OCI-LY3 (cell line): ENCODE measurements around the gene LILRB5.

Experiments used
- H2AFZ ChIP-seq: fragments of 200-600, 300-600 bp; shearing (Covaris generic); 2 replicates; pipeline ENCODE4 v1.6.0; 2014; ENCODE audit warnings: antibody characterized with exemption, low read depth, low read length
- H3K27ac ChIP-seq: fragments of 200-600, 300-600 bp; sonication (generic); 2 replicates; pipeline ENCODE4 v1.5.1; 2014; ENCODE audit warnings: mild to moderate bottlenecking, low read length, moderate library complexity, mixed read lengths
- H3K27me3 ChIP-seq: fragments of 200-600, 300-600 bp; sonication (generic); 2 replicates; pipeline ENCODE4 v1.6.1; 2014; ENCODE audit warnings: low read depth, low read length, mixed read lengths
- H3K36me3 ChIP-seq: fragments of 200-600, 300-600 bp; sonication (generic); replicated peaks from 2 replicates; pipeline ENCODE3; 2014; ENCODE audit warnings: low read depth, low read length, mixed read lengths
- H3K4me1 ChIP-seq: fragments of 300-600, 200-600 bp; sonication (generic); 2 replicates; pipeline ENCODE4 v1.6.1; 2014; ENCODE audit warnings: low read length, mixed read lengths
- H3K4me2 ChIP-seq: fragments of 200-600, 300-600 bp; sonication (generic); 2 replicates; pipeline ENCODE4 v1.6.1; 2014; ENCODE audit warnings: low read length, mixed read lengths
- H3K4me3 ChIP-seq: fragments of 300-600, 200-600 bp; sonication (generic); 2 replicates; pipeline ENCODE4 v1.5.1; 2014; ENCODE audit warnings: antibody characterized with exemption, mild to moderate bottlenecking, low read length, moderate library complexity
- H3K79me2 ChIP-seq: fragments of 300-600, 200-600 bp; shearing (Covaris generic); 2 replicates; pipeline ENCODE4 v1.6.1; 2014; ENCODE audit warnings: mild to moderate bottlenecking, low read length, mixed read lengths
- H3K9ac ChIP-seq: fragments of 300-600, 200-600 bp; shearing (Covaris generic); 2 replicates; pipeline ENCODE4 v1.6.0; 2014; ENCODE audit warnings: mild to moderate bottlenecking, low read length, moderate library complexity
- H3K9me3 ChIP-seq: fragments of 200-600, 300-600 bp; shearing (Covaris generic); 2 replicates; pipeline ENCODE4 v1.6.1; 2014; ENCODE audit warnings: low read length, mixed read lengths; ENCODE audit not compliant: insufficient read depth
- H4K20me1 ChIP-seq: fragments of 200-600, 300-600 bp; sonication (generic); 2 replicates; pipeline ENCODE4 v1.6.1; 2016; ENCODE audit warnings: low read length, mixed read lengths; ENCODE audit not compliant: insufficient read depth
- CTCF ChIP-seq: fragments of 200-600, 300-600 bp; sonication (generic); IDR thresholded peaks from 2 replicates; pipeline ENCODE4 v1.5.1; 2014; ENCODE audit warnings: antibody characterized with exemption, low read length, low read depth
- EZH2phosphoT487 ChIP-seq: fragments of 200-600 bp; shearing (Covaris generic); IDR thresholded peaks from 2 replicates; pipeline ENCODE4 v1.6.1; 2018; ENCODE audit warnings: antibody characterized with exemption, mixed run types, low read depth

Gene LILRB5

GRCh38 chr19:54201172-54201701, 55.8 kb downstream of the LILRB5 start:
- Histone ChIP-seq H3K36me3 (peaks cover 54% of the 10 kb centered on the region), H2AFZ (no peak overlapping the region), H3K27me3 (no peaks in the 10 kb centered on the region), H3K4me2 (peak overlapping the region; percentile 99), H3K4me1 (peaks cover 52% of the 10 kb centered on the region), H3K27ac (peak overlapping the region; percentile 79), H3K9ac (peak overlapping the region; percentile 91), H4K20me1 (peaks cover 51% of the 10 kb centered on the region), H3K79me2 (peaks cover 70% of the 10 kb centered on the region), H3K9me3 (no peaks in the 10 kb centered on the region), H3K4me3 (peak overlapping the region; percentile 80)
- TF ChIP-seq CTCF (no peak), EZH2phosphoT487 (no peak)
